ENCODE measurements around the gene KSR1.
A peak's percentile ranks its signal among the peaks of the same experiment; 100 is the strongest.
"Not testable (repeated sequence)": the region's sequence is repeated elsewhere in the genome, so short reads cannot be mapped to it uniquely, and the experiment has no call there.

The KSR1 gene

DNA sequence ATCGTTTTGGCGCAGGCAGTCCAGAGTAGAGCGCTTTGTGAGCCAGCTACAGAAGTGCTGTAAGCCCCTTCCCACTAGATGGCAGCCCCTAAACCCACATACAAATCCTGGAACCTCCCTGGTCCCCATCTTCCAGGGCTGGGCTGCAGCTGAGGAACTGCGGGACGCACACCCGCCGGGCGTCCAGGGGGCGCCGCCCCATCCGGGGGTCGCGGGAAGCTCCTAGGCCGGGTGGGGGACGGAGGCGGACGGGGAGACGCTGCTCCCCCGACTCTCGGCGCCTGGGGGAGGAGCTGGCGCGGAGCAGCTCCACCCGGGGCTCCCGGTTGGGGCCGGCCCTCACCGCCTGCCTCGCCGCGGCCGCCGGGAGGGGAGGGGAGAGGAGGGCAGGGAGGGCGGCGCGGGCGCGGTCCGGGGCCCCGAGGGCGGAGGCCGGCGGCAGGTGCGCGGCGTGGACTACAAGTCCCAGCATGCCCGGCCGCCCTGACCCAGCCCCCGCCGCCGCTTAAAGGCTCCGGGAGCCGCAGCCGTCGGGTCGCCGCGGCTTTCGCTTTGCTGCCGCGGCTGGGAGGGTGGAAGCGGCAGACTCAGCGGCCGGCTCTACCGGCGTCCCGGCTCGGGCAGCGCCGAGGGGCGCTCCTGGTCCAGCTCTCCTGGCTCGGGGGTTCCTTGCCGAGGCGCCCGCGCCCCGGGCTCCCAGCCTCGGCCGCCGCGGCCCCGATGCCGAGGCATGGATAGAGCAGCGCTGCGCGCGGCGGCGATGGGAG, at the start of gene KSR1:
KSR1 (plus strand) TSS at position 535 of the 767 bp plus-strand sequence; CDS start at position 731, 196 bp downstream.
- DNase-seq = peak; percentile 83

DNA sequence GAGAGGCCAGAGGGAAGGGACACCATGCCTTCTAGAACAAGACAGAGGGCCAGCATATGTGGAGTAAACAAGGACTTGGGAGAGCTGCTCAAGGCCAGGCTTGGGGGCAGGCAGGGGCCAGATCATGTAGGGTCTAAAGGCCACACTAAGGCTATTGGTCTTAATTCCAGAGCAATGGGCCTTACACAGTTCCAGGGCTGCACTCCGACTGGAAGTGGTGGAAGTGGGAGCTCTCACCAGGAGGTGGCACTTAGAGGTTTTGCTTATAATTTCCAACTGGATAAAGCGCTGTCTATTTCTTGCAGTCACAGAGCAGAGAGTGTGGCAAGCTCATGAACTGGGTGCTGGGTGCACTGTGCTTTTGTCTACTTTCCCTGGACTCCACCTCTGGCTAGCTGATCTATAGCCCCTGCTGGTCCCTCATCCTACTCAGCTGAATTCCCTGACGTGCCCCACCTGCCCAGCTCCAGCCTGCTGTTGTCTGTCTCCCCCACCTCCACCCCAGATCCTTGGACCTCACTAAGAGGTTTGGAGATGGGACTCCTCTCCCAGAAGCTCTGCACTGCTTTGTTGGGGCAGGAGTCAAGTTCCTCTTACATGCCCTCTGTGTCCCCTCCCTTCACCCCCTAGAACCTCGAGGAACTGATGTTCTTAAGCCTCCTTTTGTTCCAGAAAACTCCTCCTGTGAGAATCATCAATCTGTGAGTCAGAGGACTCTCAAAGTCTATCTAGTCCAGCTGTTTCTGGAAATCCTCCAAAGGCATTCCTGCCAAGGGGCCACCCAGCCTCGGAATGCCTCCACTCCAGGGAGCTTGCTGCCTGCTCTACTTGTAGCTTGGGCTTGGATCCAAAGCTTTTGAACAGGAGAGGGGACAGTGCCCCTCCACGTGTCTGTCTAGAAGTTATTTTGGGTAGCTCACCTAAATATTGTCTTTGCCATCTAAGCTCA, 48.1 kb upstream of the KSR1 start:
- DNase-seq = no peak

DNA sequence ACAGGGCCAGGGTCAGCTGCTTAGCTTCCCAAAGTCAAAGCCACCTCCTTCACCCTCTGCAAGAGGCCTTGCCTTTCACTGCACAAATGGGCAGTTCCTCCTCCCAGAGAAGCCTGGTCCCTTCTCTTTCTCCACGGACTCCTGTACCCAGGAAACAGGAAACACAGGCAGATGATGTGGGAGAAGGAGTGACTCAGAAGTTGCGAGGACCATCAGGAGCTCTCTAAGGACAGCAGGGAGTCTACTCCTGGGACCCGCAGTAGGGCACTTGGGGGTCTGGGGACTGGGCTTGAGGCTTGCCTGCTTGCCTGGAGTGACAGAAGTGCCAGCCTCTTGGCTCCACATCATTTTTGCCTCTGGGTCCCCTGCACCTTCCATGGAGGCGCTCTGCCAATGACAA, 47.4 kb upstream of the KSR1 start:
- no peak for DNase-seq

DNA sequence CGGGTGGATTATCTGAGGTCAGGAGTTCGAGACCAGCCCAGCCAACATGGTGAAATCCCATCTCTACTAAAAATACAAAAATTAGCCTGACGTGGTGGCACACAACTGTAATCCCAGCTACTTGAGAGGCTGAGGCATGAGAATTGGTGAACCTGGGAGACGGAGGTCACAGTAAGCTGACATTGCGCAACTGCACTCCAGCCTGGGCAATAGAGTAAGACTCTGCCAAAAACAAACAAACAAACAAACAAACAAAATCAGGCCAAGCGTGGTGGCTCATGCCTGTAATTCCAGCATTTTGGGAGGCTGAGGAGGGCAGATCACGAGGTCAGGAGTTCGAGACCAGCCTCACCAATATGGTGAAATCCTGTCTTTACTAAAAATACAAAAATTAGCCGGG, 44.1 kb upstream of the KSR1 start:
- DNase-seq = not testable (repeated sequence)

- no peak for DNase-seq
Measured at GRCh38 chr17:27413315-27413714, 42.9 kb upstream of the KSR1 start.

- no peak for DNase-seq
Measured at GRCh38 chr17:27413792-27414191, 42.5 kb upstream of the KSR1 start.

DNA sequence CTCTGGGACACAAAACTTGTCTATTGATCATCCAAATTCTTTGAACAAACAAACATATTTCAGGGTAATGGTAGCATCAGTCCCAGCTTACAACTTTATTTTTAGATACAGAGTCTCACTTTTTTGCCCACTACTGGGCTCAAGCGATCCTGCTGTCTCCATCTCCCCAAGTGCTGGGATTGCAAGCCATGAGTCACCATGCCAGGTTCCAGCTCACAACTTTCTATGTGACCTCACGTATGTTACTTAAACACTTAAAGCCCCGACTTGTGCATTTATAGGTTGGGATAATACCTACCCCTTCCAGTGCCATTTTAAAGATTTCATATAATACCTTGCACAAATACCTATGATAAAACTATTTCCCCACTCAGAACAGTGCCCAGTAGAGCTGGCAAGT, 42.0 kb upstream of the KSR1 start:
- no peak for DNase-seq

GRCh38 chr17:27414694-27415093, 41.6 kb upstream of the KSR1 start:
- DNase-seq = no peak

DNA sequence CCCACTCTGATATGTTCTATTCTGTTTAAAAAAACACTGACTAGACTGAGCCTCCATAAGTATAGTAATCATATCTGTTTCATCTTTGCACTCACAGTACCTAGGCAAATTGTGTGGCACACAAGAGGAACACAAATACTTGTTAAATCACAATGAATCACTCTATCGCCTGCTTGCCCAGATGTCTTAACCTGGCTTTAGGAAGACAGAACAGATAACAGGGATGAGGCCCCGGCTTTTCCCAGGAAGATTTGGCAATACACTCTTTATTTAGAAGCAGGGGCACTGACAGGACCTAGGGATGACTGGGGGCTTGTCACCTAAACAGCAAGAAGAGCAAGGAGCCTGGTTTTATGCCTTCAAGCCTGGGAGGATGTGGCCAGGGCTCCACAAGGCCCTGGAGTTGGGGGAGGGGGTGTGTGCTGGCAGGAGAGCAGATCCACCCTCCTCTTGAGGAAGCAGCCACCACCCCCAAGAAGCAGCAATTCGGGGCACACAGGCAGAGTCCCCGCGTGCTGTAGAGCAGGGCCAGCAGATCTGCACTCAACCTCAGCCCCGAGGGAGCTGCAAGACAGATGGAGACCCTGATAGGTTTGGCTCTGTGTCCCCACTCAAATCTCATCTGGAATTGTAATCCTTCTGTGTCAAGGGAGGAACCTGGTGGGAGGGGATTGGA, 41.0 kb upstream of the KSR1 start:
- no peak for DNase-seq

DNA sequence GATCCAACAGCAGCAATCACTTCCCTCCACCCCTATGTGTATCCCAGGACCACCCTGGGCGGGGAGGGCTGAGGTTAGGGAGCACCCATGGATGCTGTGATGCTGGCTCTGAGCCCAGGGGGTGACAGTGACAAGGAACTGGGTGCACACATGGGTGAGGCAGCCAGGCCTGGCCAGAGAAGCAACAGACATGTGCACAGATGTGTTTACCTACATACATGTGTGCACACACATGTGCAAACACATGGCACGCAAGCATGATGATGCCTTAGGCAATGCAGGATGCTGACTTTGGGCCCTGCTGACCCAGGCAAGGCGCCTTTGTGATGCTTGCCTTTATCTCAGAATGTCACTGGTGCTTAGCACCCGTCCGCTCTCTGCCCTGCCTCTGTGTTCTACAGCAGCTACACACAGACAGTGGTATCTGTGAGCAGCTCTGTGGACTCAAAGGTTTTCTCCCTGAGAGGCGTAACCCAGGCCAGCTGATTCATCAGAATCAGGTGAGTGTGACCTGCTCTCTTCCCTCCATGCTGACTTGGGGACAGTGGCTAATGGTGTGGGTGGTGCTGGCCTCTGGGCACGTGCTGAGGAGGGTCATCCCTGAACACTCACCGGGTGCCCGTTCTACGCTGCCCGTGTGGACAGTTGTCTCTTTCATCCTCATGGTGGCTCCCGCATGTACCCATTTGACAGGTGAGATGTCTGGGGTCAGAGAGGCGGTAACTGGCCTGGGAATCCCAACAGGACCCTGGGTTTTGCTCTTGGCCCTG, 38.5 kb upstream of the KSR1 start:
- DNase-seq = no peak

- no peak for DNase-seq
Measured at GRCh38 chr17:27418366-27418615, 38.0 kb upstream of the KSR1 start.

GRCh38 chr17:27419156-27419555, 37.1 kb upstream of the KSR1 start:
- DNase-seq = no peak

GRCh38 chr17:27420211-27420950, 35.9 kb upstream of the KSR1 start:
- DNase-seq = no peak

DNA sequence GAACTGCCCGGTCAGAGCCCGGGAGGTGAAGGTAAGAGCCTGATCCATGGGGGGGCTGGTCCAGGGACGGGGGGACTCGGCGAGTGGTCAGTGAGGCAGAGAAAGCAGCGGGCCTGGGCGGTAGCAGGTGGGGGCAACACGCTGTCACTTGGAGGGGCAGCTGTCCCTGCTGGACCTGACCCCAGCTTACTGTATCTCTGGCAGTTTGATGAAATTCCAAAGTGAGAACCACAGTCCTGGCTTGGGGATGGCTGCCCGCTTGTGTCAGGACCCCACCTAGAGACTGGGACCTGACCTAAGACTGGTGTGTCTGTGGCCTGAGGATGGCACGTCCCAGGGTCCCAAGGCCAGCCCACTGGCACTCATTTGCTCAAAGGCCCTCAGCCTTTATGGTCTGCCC, 35.1 kb upstream of the KSR1 start:
- no peak for DNase-seq

DNA sequence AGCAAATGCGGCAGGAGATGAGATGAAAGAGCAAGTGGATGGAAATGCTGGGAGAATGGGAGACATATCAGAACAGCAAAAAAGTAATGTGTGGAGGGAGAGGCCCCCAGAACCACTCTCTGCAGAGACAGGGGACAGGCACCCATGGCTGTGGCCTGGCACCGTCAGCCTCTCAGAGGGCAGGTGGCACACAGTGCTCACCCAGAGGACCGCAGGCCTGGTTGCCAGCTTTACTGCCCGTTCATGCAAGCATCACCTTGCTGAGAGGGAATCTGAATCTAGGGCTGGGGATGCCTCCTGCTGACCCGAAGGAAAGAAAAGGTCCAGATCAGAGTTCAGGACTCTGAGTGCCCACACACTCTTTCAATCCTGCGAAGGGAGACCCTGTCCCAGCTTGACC, 34.6 kb upstream of the KSR1 start:
- DNase-seq = not testable (repeated sequence)

- no peak for DNase-seq
Measured at GRCh38 chr17:27422601-27423000, 33.6 kb upstream of the KSR1 start.

DNA sequence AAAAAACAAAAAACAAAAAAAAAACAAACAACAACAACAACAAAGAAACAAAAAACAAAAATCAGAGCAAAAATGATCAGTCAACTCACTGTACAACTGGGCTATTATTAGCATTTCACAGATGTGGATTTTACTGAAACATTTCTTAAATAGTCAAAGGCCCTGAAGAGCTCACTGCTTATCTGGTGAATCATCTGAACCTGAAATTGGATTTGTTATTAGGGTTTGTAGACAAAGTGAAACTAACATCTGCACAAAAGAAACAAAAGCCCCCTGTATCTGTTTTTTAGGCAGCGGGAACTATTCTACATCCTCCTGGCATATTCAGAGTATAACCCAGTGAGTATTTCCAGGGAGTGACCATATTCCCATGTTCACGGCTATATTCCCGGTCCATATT, 32.6 kb upstream of the KSR1 start:
- no peak for DNase-seq

- no peak for DNase-seq
Measured at GRCh38 chr17:27424516-27424915, 31.7 kb upstream of the KSR1 start.

GRCh38 chr17:27424941-27425340, 31.3 kb upstream of the KSR1 start:
- DNase-seq = no peak

GRCh38 chr17:27425571-27425970, 30.7 kb upstream of the KSR1 start:
- DNase-seq = not testable (repeated sequence)

GRCh38 chr17:27425991-27426390, 30.3 kb upstream of the KSR1 start:
- DNase-seq = no peak

- DNase-seq = not testable (repeated sequence)
Measured at GRCh38 chr17:27426471-27426870, 29.8 kb upstream of the KSR1 start.

All from activated CD4-positive, CD25-positive, alpha-beta regulatory T cell treated with anti-CD3 and anti-CD28 coated beads, Interleukin-2, amount 50 U/mL, for 72 hours (primary cell).